ENCODE measurements around the gene RIC1. TPM values are rescaled to one million over a fixed set of nuclear protein-coding genes. Genes with fewer than 3 reads are reported as not detected.
A peak's percentile ranks its signal among the peaks of the same experiment; 100 is the strongest.
"Not testable (repeated sequence)": the region's sequence is repeated elsewhere in the genome, so short reads cannot be mapped to it uniquely, and the experiment has no call there.

RIC1 gene
- total RNA-seq, 1 donor, result 37.8 TPM

GRCh38 chr9:5651246-5651645 lies 22.3 kb downstream of the RIC1 start:
- peak; percentile 37 for DNase-seq (ENCODE audit: low read depth)
- no peak overlapping the region for H3K4me3 ChIP-seq (ENCODE audit: low read depth, low read length)
- TF ChIP-seq CTCF (IDR thresholded peaks at IDR 0.05; ENCODE audit: insufficient read depth, low read length), result no peak

- peak; percentile 16 for DNase-seq (ENCODE audit: low read depth)
These were observed 23.9 kb downstream of the RIC1 start for GRCh38 chr9:5652821-5653220.

GRCh38 chr9:5662804-5663203 lies 33.9 kb downstream of the RIC1 start:
- DNase-seq (ENCODE audit: low read depth); H3K4me3 ChIP-seq (ENCODE audit: low read depth, low read length): not testable (repeated sequence)

More at GRCh38 chr9:5652821-5653220, 23.9 kb downstream of the RIC1 start:
- H3K4me3 ChIP-seq (ENCODE audit: low read depth, low read length), result no peak overlapping the region
- no peak for TF ChIP-seq CTCF (IDR thresholded peaks at IDR 0.05; ENCODE audit: insufficient read depth, low read length)

GRCh38 chr9:5665059-5665458 lies 36.2 kb downstream of the RIC1 start:
- TF ChIP-seq CTCF (IDR thresholded peaks at IDR 0.05; ENCODE audit: insufficient read depth, low read length), result no peak
- no peak for DNase-seq (ENCODE audit: low read depth)
- no peak overlapping the region for H3K4me3 ChIP-seq (ENCODE audit: low read depth, low read length)

- H3K4me3 ChIP-seq (ENCODE audit: low read depth, low read length), result no peak overlapping the region
- no peak for TF ChIP-seq CTCF (IDR thresholded peaks at IDR 0.05; ENCODE audit: insufficient read depth, low read length)
- no peak for DNase-seq (ENCODE audit: low read depth)
These were observed 38.5 kb downstream of the RIC1 start for GRCh38 chr9:5667391-5667790.

GRCh38 chr9:5670079-5670478 lies 41.2 kb downstream of the RIC1 start:
- no peak overlapping the region for H3K4me3 ChIP-seq (ENCODE audit: low read depth, low read length)
- TF ChIP-seq CTCF (IDR thresholded peaks at IDR 0.05; ENCODE audit: insufficient read depth, low read length), result no peak
- no peak for DNase-seq (ENCODE audit: low read depth)

- no peak overlapping the region for H3K4me3 ChIP-seq (ENCODE audit: low read depth, low read length)
- no peak for TF ChIP-seq CTCF (IDR thresholded peaks at IDR 0.05; ENCODE audit: insufficient read depth, low read length)
- DNase-seq (ENCODE audit: low read depth), result no peak
These were observed 42.9 kb downstream of the RIC1 start for GRCh38 chr9:5671711-5672353.

- DNase-seq (ENCODE audit: low read depth); H3K4me3 ChIP-seq (ENCODE audit: low read depth, low read length): not testable (repeated sequence)
These were observed 46.1 kb downstream of the RIC1 start for GRCh38 chr9:5675046-5675445.

- not testable (repeated sequence) for H3K4me3 ChIP-seq (ENCODE audit: low read depth, low read length)
These were observed 54.7 kb downstream of the RIC1 start for GRCh38 chr9:5683591-5683990.

More at GRCh38 chr9:5683591-5683990, 54.7 kb downstream of the RIC1 start:
- DNase-seq (ENCODE audit: low read depth), result not testable (repeated sequence)

All from fibroblast of the aortic adventitia (primary cell).